Measurements from ENCODE around the gene MAB21L2. TPM values are rescaled to one million over a fixed set of nuclear protein-coding genes. Genes with fewer than 3 reads are reported as not detected.

MAB21L2 gene
- total RNA-seq (2022; extraction: Qiagen RNA extraction): not detected in 5 replicates

GRCh38 chr4:150582146-150582872 lies at the start of gene MAB21L2:
TSS of gene MAB21L2 (plus strand) at chr4:150582151. CDS start at chr4:150583030, 879 bp downstream.

